Neural progenitor cell (in vitro differentiated cells): ENCODE results near the gene PIGO.

ENCODE experiments used
- EZH2 ChIP-seq: fragments of 200-600 bp; sonication (generic); IDR thresholded peaks from 2 replicates; pipeline ENCODE4 v1.6.1; 2017; ENCODE audit warnings: antibody characterized with exemption, mild to moderate bottlenecking, moderate library complexity
- EZH2phosphoT487 ChIP-seq: fragments of 200-600 bp; sonication (generic); IDR thresholded peaks from 2 replicates; pipeline ENCODE4 v1.6.1; 2017; ENCODE audit warnings: antibody characterized with exemption
- TF ChIP-seq, protein P1 (sequence below): fragments of 200-600 bp; sonication (generic); IDR thresholded peaks from 2 replicates; pipeline ENCODE4 v1.5.1; 2017; ENCODE audit warnings: antibody characterized with exemption, mild to moderate bottlenecking

GRCh38 chr9:35135988-35136387 is 39.6 kb upstream of the PIGO start:
- TF ChIP-seq, protein P1, sequence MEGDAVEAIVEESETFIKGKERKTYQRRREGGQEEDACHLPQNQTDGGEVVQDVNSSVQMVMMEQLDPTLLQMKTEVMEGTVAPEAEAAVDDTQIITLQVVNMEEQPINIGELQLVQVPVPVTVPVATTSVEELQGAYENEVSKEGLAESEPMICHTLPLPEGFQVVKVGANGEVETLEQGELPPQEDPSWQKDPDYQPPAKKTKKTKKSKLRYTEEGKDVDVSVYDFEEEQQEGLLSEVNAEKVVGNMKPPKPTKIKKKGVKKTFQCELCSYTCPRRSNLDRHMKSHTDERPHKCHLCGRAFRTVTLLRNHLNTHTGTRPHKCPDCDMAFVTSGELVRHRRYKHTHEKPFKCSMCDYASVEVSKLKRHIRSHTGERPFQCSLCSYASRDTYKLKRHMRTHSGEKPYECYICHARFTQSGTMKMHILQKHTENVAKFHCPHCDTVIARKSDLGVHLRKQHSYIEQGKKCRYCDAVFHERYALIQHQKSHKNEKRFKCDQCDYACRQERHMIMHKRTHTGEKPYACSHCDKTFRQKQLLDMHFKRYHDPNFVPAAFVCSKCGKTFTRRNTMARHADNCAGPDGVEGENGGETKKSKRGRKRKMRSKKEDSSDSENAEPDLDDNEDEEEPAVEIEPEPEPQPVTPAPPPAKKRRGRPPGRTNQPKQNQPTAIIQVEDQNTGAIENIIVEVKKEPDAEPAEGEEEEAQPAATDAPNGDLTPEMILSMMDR = no peak
- no peak for TF ChIP-seq EZH2
- TF ChIP-seq EZH2phosphoT487 = no peak
